Measurements from ENCODE around the gene JAK3.

Gene JAK3

GRCh38 chr19:17865364-17866311, 17.9 kb upstream of the JAK3 start:
- DNase-seq = no peak

- DNase-seq = no peak
Observed at GRCh38 chr19:17863520-17864182, 15.9 kb upstream of the JAK3 start.

GRCh38 chr19:17862711-17863519, 15.1 kb upstream of the JAK3 start:
- DNase-seq = no peak

GRCh38 chr19:17861542-17862402, 14.0 kb upstream of the JAK3 start:
- no peak for DNase-seq

- DNase-seq = no peak
Observed at GRCh38 chr19:17860993-17861360, 13.2 kb upstream of the JAK3 start.

- DNase-seq = no peak
Observed at GRCh38 chr19:17860331-17860992, 12.7 kb upstream of the JAK3 start.

- DNase-seq = peak; percentile 98
Observed at GRCh38 chr19:17859533-17860330, 11.9 kb upstream of the JAK3 start, which contains the start of gene RPL18A. Gene RPL18A, plus strand, starts transcription at chr19:17859910. Its CDS starts 47 bp downstream, at chr19:17859957.

GRCh38 chr19:17855280-17856152, 7.7 kb upstream of the JAK3 start:
- no peak for DNase-seq

- DNase-seq = no peak
Observed at GRCh38 chr19:17854061-17854460, 6.3 kb upstream of the JAK3 start.

GRCh38 chr19:17848595-17849292, 962 bp upstream of the JAK3 start:
- no peak for DNase-seq

- no peak for DNase-seq
Observed at GRCh38 chr19:17846146-17846545, 1.6 kb downstream of the JAK3 start.

- no peak for DNase-seq
Observed at GRCh38 chr19:17843908-17844490, 3.8 kb downstream of the JAK3 start.

- DNase-seq = no peak
Observed at GRCh38 chr19:17843292-17843827, 4.4 kb downstream of the JAK3 start.

- no peak for DNase-seq
Observed at GRCh38 chr19:17842663-17843291, 5.0 kb downstream of the JAK3 start.

GRCh38 chr19:17841810-17842662, 5.7 kb downstream of the JAK3 start:
- DNase-seq = peak; percentile 81

GRCh38 chr19:17841371-17841809, 6.4 kb downstream of the JAK3 start:
- DNase-seq = no peak

GRCh38 chr19:17840019-17840418, 7.8 kb downstream of the JAK3 start:
- DNase-seq = no peak

Measured in NCI-H1048 (cell line).